ENCODE data around the gene KRTAP16-1. TPM values are rescaled to one million over a fixed set of nuclear protein-coding genes. Genes with fewer than 3 reads are reported as not detected.

Gene KRTAP16-1
- total and polyA plus RNA-seq, 9 donors: not detected

DNA sequence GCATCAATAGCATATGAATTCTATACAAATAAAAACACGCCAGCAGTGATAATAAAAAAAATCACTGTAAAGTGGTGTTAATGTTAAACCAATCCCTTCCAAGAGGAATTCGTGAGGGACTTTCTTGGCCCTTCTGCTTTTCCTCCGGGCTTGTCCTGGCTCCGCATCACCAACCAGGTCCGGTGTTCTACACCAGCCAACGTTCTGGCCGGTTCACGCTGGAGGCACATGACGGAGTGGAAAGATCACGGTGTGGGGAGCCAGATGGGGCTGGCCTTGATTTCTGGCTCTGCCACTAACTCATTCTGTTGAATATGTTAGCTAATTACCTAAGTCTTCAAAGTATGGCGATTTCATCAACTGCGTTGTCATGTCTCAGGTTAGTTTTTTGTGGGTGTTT, 5.0 kb downstream of the KRTAP16-1 start:
- no peak overlapping the region for H3K4me3 ChIP-seq
- H3K36me3 ChIP-seq: no peaks in the 10 kb centered on the region
- no peaks in the 10 kb centered on the region for H3K27me3 ChIP-seq
- intact Hi-C loops (cut with DNase I): no loop called here
- H3K4me1 ChIP-seq (ENCODE audit: insufficient read depth): no peaks in the 10 kb centered on the region
- TF ChIP-seq, protein P1, sequence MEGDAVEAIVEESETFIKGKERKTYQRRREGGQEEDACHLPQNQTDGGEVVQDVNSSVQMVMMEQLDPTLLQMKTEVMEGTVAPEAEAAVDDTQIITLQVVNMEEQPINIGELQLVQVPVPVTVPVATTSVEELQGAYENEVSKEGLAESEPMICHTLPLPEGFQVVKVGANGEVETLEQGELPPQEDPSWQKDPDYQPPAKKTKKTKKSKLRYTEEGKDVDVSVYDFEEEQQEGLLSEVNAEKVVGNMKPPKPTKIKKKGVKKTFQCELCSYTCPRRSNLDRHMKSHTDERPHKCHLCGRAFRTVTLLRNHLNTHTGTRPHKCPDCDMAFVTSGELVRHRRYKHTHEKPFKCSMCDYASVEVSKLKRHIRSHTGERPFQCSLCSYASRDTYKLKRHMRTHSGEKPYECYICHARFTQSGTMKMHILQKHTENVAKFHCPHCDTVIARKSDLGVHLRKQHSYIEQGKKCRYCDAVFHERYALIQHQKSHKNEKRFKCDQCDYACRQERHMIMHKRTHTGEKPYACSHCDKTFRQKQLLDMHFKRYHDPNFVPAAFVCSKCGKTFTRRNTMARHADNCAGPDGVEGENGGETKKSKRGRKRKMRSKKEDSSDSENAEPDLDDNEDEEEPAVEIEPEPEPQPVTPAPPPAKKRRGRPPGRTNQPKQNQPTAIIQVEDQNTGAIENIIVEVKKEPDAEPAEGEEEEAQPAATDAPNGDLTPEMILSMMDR (IDR thresholded peaks at IDR 0.05): no peak
- no peak for TF ChIP-seq POLR2A (IDR thresholded peaks at IDR 0.05)
- TF ChIP-seq EP300 (IDR thresholded peaks at IDR 0.05): no peak
- H3K9me3 ChIP-seq: no peaks in the 10 kb centered on the region
- no peak overlapping the region for H3K27ac ChIP-seq
- DNase-seq: no peak
- 86 to 89% (median 87%) methylated on average over 12 of the region's 12 CpGs for WGBS, 3 donors

- intact Hi-C loops (cut with DNase I): no loop called here
- Histone ChIP-seq H3K4me3 (no peak overlapping the region), H3K27me3 (no peaks in the 10 kb centered on the region), H3K27ac (no peak overlapping the region), H3K9me3 (no peaks in the 10 kb centered on the region), H3K4me1 (ENCODE audit: insufficient read depth) (no peaks in the 10 kb centered on the region), H3K36me3 (no peaks in the 10 kb centered on the region)
- TF ChIP-seq, protein P1 (IDR thresholded peaks at IDR 0.05): no peak
- TF ChIP-seq EP300 (IDR thresholded peaks at IDR 0.05) (no peak), POLR2A (IDR thresholded peaks at IDR 0.05) (no peak)
- no peak for DNase-seq
- 81 to 85% (median 85%) methylated on average over 4 of the region's 4 CpGs for WGBS, 3 donors
Observed at GRCh38 chr17:41302981-41303380, 6.1 kb downstream of the KRTAP16-1 start.

DNA sequence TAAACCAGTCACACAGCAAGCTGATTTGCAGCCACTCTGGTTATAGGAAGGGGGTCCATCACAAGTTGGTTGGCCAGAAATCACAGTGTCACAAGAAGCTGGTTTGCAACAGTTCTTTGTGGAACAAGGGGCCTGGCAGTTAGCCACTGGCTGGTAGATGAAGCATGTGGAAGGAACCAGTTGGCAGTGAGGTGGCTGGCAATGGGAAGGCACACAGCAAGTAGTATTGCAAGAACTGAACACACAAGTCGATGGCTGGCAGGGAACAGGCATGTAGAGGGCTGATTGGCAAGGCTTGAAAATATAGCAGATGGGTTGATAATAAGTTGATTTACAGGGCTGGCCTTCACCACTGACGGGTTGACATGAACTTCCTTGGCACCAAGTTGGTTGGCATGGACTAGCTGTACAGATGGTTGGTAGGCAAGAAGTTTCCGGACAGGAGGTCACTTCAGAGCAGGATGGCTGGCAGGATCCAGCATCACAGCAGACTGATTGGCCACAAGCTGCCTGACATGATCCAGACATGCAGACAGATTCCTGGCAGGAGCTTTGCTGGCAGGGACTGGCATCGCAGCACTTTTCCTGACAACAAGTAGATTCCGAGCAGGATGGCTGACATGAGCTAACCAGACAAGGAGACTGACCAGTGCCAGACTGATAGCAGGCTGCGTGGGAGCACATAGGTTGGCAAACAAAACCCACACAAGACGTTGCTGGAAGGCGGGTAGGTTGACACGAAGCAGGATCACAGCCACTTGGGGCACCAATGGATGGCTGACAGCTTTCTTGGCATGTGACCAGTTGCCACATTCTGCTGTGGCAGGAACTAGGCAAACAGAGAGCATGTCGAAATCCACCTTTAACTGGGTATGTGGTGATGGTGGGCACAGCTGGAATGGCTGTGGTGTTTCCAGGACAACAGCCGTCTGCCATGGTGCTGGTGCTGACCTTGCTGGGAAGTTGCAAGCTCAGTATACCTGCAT, 6.9 kb downstream of the KRTAP16-1 start, which contains the start of gene KRTAP29-1:
Gene KRTAP29-1 (minus strand): TSS at position 936 of the 986 bp plus-strand sequence. CDS start 0 bp downstream, at position 936.
- no peak within 1 kb of the TSS for H3K27ac ChIP-seq
- no peaks in the 10 kb centered on the region for H3K9me3 ChIP-seq
- 71 to 75% (median 73%) methylated on average over 11 of the region's 11 CpGs for WGBS, 3 donors
- H3K36me3 ChIP-seq: no peaks in the 10 kb centered on the region
- TF ChIP-seq POLR2A (IDR thresholded peaks at IDR 0.05) (no peak), EP300 (IDR thresholded peaks at IDR 0.05) (no peak)
- TF ChIP-seq, protein P1 (IDR thresholded peaks at IDR 0.05): no peak
- no peak for DNase-seq
- intact Hi-C loops (cut with DNase I): no loop called here
- H3K4me1 ChIP-seq (ENCODE audit: insufficient read depth): no peaks in the 10 kb centered on the region
- no peak within 1 kb of the TSS for H3K4me3 ChIP-seq
- no peaks in the 10 kb centered on the region for H3K27me3 ChIP-seq

DNA sequence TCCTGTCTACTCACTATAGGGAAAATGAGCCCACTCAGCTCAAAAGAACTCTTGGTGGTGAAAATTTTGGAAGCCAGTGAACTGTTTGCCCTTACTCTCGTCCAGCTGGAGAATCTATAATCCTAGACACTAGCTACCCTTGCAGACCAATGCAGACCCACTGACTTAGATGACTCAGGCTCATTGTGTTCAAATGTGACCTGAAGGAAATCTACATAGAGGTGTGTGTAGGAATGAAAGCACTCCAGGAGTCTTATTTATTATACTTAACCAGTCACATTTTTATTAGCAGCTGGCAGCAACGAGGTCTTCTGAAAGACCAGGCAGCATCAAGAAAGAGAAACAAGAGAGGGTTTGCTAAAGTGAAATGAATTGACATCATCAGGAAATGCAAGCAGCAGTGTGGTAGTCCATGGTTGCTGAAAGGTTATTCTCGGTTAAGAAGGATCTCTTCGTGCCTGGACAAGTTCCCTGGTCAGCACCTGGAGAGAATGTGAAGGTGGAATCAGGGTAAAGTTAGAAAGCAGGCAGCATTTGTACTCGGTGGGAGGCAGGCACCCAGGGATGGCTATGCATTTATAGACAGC, 7.8 kb downstream of the KRTAP16-1 start:
- no peaks in the 10 kb centered on the region for H3K4me1 ChIP-seq (ENCODE audit: insufficient read depth)
- no peaks in the 10 kb centered on the region for H3K36me3 ChIP-seq
- H3K27me3 ChIP-seq: no peaks in the 10 kb centered on the region
- intact Hi-C loops (cut with DNase I): no loop called here
- no peak overlapping the region for H3K27ac ChIP-seq
- WGBS, 3 donors: 70 to 79% (median 76%) methylated on average over 5 of the region's 5 CpGs
- no peak for DNase-seq
- no peak overlapping the region for H3K4me3 ChIP-seq
- H3K9me3 ChIP-seq: no peaks in the 10 kb centered on the region
- TF ChIP-seq, protein P1 (IDR thresholded peaks at IDR 0.05): no peak
- TF ChIP-seq POLR2A (IDR thresholded peaks at IDR 0.05): no peak
- no peak for TF ChIP-seq EP300 (IDR thresholded peaks at IDR 0.05)

Data from ovary (tissue), 9 donors.